ENCODE results near the gene BPIFB3. TPM values are rescaled to one million over a fixed set of nuclear protein-coding genes. Genes with fewer than 3 reads are reported as not detected.

The BPIFB3 gene
- total RNA-seq, 1 donor from 2014 or later = not detected

DNA sequence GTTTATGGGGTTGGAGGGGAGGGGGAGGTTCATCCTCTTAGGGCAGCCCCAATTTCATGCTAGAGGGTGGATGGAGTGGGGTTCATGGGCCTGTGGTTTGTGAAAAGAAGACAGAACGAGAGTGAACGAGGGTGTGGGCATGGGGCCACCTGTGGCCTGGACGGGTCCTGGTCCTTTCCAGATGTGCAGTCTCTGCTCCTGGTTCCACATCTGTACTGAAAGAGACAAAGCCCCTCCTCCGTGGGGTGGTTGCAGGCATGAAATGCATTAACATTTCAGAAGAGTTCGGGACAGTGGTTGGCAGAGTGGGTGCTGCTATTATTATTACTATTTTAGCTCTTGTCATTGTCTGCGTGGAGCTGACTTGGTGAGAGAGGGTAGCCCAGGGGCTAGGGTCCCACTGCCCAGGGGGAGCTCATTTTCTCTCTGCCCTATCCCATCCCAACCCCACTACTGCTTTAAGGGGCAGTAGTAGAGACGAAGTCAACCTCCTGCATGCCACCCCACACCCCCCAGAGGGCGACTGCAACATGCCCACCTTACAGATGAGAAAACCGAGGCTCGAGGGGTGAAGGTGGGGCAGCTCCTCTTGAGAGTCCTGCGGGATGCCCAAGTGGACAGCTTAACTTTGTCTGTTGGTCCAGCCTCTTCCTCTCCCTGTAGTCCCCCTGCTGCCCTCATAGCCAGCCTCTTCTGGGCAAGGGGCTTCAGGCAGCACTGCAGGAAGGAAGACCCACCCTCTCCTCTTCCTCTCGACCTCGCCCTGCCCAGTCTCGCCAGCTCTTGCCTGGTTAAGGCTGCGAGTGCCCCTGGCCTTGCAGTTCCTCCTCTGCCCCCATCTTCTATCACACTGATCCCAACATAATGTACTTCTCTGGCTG is 37.8 kb upstream of the BPIFB3 start:
- no peak for DNase-seq (ENCODE audit: low spot score)

DNA sequence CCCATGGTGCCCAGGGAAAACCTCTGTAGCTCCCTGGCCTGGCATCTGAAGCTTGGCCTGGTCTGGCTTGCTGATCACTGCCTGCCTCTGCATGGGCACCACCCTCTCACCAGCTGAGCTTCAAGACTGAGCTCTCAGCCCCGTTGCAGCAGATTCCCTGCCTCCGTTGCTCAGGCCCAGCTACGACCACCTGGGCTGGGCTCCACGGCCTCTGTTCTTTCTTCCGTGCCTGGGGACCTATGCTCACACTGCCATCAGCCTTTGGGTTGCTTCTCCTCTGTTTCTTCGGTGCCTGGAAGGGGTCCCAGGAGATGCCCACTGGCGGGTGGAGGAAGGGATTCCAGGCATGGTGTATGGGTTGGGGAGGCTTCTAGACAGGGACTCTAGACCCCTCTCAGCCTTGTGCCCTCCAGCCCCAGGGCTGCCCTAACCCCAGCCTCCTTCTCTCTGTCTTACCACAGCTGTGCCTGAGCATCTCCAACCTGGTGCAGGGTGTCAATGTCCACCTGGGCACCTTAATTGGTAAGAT is 37.1 kb upstream of the BPIFB3 start:
- no peak for DNase-seq (ENCODE audit: low spot score)

DNA sequence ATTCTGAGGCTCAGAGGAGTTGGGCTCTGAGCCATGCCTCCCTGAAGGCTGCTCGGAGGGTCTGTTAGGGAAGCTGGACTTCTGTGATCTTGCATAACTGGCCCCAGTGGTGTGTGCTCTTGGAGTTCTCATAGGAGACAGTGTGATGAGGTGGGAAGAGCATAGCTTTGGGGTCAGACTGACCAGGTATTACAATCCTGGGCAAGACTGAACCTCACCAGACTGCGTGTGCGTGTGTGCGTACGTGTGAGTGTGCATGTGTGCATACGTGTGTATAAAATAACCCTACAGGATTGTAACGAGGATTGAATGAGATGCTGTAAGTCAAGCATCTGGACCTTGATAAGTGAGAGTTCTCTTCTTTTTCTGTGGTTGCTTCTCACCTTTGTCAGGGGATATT is 36.2 kb upstream of the BPIFB3 start:
- no peak for DNase-seq (ENCODE audit: low spot score)

DNA sequence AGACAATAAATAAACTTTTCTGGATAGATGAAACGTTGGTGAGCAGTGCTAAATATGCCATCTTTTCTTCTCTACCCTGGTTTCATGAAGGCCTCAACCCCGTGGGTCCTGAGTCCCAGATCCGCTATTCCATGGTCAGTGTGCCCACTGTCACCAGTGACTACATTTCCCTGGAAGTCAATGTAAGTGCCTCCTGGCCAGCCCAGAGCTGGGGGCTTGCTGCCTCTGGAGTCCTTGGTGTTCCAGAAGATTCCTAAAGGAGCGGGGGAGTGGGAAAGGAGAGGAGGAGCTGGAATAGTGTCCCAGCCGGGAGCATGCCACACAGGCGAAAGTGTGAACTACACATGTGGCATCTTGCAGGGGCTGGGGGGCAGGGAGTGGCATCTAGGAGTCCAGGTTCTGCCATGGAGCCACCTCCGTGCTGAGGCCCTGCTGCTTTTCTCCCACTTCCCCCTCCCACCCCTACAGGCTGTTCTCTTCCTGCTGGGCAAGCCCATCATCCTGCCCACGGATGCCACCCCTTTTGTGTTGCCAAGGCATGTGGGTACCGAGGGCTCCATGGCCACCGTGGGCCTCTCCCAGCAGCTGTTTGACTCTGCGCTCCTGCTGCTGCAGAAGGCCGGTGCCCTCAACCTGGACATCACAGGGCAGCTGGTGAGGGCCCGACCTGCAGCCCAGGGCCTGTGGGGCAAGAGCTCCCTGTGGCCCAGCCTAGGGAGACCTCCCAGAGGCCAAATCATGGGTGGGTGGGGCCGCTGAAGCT is 35.4 kb upstream of the BPIFB3 start:
- DNase-seq (ENCODE audit: low spot score) = no peak

DNA sequence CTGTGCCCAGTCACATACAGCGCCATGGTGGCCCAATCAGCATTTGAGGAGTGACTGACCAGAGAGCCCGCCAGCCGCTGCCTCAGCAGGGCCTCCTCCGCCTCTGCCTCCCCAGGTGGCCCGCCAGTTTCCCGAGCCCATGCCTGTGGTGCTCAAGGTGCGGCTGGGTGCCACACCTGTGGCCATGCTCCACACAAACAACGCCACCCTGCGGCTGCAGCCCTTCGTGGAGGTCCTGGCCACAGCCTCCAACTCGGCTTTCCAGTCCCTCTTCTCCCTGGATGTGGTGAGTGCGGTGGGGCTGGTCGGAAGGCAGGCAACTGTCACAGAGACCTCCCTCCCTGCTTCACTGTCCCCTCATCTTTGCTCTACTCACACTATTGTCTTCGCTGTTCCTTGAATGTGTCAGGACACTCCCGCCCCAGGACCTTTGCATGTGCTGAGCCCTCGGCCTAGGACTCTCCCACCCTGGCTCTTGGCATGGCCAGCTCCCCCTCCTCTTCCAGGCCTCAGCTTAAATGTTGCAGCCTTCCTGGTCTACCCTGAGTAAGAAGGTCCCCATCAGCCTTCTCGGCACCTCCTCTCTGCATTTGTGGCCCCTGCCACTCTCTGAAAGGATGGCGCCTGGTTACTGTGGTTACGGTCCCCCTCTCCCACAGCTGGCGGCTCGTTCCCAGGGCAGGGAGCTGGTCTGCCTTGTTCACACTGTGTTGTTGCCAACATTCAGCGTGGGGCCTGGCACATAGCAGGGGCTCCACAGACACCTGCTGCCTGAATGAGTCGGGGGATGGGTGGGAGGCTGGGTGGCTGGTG is 34.0 kb upstream of the BPIFB3 start:
- DNase-seq (ENCODE audit: low spot score) = no peak

DNA sequence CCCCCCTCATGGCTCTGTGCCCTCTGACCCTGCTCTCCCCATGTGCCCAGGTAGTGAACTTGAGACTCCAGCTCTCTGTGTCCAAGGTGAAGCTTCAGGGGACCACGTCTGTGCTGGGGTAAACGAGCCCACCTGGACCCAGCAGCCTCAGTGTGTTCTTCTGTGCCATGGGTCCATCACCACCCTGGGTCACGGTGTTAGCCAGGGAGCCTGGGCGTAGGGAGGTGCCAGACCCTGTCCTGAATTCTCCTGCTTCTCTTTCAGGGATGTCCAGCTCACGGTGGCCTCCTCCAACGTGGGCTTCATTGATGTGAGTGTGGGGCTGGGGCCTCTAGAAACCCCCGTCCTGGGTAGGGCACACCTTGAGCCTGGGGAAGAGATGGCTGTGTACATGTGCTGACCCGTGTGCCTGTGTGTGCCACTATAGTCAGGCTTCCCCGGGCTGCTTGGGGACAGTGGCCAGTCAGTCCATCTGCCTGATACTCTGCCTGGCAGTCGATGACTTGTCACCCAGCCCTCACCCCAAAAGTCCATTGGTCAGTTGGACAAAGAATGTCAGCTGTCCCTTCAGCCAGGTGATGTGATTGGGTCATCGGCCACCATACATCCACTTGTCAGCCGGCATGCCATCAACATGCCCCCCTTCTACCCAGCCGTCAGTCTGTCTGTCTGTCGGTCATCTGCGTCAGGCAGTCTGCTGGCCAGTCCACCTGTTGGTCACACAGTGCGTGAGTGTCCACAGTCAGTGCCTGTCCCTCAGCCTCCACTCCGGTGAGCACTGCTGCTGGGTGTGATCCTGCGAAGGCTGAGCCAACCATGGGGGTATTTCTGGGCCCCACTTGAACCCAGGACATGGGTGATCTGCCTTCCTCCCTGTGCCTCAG is 33.2 kb upstream of the BPIFB3 start:
- DNase-seq (ENCODE audit: low spot score) = no peak

DNA sequence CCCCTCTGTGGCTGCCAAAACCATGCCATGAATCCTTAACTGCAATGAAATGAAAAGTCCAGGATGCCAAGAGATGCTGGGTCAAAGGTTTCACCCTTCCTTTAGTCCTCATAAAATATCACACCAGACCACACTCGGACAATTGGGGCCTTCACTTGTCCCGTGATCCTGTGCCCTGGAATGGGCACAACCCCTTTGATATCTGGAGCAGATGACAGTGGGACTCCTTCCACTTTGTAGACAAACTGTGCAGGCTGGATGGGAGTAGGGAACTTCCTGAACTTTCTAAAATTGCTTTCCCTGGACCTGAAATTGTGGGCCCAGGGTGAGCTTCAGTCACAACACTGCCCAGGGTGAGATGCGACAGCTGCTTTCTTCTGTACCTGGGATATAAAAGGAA is 31.8 kb upstream of the BPIFB3 start:
- DNase-seq (ENCODE audit: low spot score) = no peak

DNA sequence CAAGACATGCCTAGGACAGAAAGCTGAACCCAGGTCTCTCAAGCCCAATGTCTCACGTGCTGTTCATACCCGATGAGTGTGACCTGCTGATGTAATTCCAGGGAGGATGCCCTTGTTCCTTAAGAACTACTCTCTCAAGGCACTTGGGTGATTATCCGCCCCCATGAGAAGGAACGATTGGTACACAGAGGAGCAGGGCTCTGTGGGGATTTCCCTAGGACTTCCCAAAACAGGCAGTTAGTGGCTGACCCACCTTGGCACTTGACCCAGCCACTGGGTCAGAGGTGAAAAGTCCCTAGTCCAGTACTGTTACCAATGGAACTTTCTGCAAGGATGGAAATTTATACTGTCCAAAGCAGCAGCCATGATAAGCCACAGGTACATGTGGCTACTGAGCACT is 31.4 kb upstream of the BPIFB3 start:
- DNase-seq (ENCODE audit: low spot score) = no peak

DNA sequence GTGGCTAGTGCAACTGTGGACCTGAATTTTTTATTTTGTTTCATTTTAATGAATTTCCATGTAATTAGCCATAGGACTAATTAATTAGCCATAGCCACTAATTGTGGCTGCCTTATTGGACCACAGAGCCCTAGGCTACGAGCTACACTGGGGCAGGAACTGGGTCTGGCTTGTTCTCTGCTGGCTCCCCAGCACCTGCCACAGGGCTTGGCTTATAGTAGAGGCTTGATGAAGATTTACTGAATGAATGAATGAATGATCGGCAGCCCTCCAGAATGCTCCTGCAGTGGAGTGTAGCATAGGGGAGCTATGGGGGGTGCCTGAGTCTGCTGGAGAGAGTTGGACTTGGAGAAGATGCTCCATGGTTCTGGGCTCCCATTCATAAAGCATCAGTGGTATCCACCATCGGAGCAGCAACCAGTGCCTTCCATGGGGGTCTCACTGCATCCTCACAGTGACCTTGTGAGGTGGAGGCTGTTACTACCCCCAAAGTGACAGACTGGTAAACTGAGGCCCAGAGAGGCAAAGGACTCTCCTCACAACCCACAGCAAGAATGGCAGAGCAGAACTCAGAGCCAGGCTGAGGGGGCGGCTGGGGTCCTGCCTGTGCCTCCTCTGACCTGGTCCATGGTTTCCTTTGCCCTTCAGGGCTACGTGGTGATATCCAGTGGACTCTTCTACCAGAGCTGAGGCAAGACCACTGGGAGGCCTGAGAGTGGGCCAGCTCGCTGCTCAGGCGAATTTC is 30.8 kb upstream of the BPIFB3 start:
- no peak for DNase-seq (ENCODE audit: low spot score)

DNA sequence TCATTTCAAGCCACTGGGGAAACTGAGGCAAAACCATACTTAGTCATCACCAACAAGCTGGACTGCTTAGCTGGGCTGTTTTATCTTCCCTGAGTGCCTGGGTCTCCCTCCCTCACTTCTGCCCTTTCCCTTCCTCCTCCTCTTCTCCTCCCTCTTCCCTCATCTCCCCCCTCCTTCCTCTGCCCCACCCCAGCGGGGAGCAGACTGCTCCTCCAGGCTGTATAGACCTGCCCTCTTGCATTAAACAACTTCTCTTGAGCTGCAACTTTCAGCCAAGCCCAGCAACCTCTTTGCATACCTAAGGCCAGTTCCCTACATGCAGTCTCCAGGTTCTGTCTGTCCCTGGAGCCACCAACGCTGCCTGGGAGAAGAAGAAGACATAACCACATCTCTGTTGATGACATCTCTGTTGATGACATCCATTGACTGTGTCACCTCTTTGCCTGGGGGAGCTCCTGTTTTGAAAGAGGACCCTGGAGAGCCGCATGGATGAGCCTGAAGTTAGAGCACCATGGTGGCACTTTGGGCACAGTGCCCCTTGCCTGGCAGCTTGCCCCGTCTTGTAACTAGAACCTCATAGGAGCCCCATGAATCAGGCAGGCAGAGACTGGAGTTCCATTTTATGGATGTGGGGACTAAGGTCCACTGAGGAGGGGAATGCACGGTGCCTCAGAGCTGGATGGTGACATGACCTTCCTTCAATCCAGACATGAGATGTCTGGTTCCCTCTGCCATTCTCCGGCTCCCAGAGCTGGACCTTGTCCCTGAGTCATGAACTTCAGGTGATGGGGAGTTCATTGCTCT is 30.1 kb upstream of the BPIFB3 start:
- DNase-seq (ENCODE audit: low spot score) = no peak

DNA sequence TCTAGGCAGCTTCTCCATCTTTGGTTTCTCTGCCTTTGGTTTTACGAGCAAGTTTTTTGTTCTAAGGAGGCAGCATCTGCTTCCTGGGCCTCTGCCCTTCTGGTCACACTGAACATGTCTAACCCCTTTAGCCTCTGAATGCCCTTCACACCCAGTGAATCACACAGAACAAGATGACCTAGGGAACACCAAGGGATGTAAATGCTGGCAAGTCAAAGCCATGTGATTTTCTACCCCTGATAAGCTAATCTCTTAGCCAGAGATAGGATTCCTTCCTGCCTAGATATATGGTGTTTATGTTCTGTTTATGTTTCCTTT is 29.5 kb upstream of the BPIFB3 start:
- DNase-seq (ENCODE audit: low spot score) = no peak

DNA sequence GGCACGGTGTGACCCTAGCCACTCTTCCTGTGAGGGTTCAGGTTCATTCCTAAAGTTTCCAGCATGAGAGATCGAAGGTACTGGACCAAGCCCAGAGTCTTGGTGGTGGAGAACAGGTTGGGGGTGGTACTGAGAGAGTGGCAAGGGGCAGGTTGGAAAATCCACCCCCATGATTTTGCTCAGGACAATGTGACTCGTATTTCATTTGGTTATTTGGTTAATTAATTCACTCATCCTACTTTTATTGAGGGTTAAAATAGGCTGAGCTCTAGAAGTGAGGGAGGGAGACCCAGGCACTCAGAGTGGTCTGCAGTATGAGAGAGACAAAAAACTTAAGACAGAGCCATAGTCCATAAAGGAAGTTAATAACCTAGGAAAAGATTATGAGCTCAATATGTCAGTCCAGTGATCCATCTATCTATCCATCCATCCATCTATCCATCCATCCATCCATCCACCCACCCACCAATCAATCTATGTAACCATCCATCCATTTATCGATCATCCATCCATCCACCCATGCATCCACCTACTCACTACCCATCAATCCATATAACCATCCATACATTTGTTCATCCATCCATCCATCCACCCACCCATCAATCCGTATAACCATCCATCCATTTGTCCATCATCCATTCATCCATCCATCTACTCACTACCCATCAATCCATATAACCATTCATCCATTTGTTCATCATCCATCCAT is 28.9 kb upstream of the BPIFB3 start:
- DNase-seq (ENCODE audit: low spot score) = no peak

DNA sequence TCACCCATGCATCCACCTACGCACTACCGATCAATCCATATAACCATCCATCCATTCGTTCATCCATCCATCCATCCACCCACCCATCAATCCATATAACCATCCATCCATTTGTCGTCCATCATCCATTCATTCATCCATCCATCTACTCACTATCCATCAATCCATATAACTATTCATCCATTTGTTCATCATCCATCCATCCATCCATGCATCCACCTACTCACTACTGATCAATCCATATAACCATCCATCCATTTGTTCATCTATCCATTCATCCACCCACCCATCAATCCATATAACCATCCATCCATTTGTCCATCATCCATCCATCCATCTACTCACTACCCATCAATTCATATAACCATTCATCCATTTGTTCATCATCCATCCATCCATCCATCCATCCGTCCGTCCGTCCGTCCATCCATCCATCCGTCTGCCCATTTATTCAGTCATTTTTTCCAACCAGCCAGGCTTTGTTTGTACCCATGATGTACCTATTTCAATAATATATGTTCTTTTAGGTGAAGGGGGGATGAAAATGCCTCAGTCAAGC is 28.3 kb upstream of the BPIFB3 start:
- no peak for DNase-seq (ENCODE audit: low spot score)

DNA sequence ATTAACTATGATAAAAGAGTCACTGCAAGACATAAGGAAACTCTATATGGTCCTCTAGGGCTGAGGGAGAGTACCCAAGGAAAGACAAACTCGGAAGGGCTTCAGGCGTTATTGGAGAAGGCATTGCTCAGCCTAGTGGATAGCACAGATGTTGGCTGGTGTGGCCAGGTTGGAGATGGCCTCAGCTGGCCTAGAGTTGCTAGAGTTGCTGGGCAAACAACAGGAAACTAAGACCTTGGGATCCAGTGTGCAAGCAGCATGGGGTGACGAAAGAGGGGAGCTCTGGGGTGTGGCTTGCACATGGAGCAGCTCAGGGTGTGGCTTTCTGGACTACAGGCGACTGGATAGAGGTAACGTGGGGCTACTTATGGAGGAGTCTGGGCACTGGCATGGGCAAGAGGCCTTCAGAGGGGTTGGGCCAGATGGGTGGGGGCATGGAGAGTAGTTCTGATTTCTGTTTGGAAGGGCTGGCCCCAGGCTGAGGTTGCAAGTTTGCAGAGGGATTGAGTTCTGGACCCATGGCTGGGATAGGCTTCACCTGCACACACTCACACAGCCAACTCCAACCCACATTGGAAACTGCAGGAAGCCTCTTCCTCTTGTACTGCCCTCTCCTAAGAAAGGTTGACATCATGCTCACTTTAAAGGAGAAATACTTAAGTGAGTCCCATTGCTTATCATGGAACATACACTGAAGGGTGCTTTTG is 27.5 kb upstream of the BPIFB3 start:
- DNase-seq (ENCODE audit: low spot score) = no peak

DNA sequence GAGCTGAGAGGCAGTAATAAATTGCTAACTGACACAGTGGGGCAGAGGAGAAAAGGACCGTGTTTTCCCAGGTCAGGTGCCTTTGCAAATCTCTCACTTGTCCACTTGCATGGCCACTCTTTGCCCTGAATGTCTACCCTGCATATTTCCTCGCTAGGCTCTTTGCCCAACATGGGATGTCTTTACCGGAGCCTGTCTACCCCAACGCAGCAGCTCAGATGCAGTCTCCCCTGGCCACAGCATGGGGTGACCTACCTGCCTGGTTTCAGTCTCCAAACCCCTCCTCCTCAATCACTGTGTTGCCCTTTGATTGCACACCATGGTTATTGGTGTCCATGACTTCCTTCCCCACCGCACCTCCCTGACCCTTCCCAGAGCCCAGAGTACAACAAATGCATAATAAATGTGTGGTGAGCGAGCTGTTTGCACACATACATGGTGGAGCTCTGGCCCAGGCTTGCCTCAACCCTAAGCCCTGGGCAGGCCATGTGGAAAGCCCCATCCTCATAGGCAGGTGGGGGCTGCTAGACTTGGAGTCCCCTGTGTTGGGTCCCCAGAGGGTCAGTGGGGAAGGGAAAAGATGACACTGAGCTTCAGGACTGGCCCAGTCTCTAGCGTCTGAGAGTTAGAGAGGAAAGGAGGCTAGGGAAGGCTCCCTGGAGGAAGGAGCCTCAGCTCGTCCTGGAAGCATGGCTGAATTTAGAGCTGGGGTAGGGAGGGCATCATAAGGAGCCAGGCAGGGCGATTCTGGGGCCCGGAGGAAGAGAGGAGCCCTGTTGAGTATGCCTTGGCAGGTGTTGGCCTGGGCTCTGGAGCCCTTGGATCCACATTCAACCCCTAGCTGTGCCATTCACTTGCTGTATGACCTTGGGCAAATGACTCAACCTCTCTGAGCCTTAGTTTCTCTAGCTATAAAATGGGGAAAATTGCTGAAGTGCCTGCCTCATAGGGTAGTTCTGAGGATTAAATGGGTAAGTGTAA is 26.6 kb upstream of the BPIFB3 start:
- no peak for DNase-seq (ENCODE audit: low spot score)

Data from mesenteric fat pad (tissue), 1 donor.